T-helper 2 cell treated with Interferon-gamma antibody and Interleukin-4, amounts not matched to agents 100 ng/mL and 5 ng/mL, for 36 hours (primary cell): ENCODE results near the gene PPARA. TPM values are rescaled to one million over a fixed set of nuclear protein-coding genes. Genes with fewer than 3 reads are reported as not detected.

Experiments used
- intact Hi-C: fragments of 100-400 bp; cut with micrococcal nuclease; formaldehyde crosslinking; loops from one replicate; pipeline ENCODE4 v1.15.1; 2023
- total RNA-seq: library from RNA; stranded (reverse); gene quantifications from 2 replicates; pipeline ENCODE4 v1.2.3, GENCODE V29; 2022

The PPARA gene
- total RNA-seq, 1 donor from 2014 or later: 9.1 TPM

DNA sequence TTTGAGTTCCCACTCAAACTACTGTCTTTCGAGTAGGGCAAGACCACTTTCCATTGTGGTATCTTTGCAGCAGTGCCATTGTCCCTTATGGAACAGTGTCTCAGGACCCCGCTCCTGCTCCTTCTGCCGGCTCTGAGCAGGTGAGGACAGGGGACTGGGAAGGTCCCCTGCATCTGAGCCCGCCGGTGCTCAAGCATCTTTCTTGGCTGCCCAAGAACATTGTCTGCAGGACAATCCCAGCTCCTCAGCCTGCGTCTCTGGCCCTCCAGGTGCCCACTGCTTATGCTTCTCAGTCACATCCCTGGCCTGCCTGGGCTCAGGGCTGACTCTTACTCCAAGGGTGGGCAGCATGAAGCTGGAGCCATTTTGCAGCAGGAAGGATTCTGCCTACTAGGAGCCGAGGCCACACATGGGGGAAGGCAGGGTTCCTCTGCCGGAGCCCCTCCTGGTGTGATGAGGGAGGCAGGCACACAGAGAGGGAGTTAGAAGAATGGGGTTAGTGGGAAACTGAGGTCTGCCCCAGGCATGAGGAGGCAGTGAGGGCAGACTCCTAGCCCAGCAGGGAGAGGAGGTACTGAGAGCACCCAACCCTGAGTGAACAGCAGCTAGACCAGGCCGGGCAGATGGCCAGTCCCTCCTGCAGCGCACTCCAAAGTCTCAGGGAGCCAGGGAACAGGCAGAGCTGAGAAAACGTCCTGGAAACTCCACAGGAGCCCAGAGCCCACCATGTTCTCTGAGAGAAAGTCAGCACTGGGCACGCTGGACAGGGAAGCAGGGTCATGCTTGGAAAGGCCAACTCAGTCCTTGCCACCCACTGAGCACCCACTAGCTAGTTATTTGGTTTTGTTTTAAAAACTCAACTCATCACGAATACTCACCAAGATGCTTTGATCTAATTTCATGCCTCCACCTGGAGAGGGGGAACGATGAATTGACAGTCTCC, 7.5 kb upstream of the PPARA start:
- intact Hi-C loops: no loop called here

DNA sequence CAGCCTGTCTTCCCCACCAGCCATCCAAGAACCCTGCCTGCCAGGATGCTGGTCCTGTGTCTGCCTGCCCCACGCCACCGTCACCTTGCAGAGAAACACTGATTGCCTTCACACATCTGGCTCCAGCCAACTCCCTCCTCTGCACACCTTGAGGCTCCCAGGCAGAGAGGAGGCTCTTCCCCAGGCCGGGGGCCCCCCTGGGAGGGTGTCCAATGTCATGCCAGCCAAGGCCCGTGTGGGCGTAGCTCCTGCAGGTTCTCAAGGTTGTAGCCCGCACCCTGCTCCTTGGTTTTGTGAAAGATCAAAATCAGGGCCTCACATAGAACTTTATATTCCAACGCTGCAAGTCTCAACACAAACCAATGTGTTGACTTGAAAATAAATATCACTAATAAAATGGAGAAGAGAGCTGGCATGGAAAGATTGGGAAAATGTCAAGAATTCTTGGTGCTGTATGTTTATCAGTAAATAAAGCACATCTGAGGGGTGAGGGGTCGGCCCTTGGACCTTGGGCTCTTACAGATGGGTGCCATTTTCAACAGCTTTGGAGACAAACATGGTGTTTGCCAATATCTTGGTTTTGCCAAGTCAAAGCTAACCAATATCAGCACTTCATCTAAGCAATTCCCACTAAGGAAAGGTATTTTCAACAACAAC, 6.7 kb upstream of the PPARA start:
- intact Hi-C loops: no loop called here

DNA sequence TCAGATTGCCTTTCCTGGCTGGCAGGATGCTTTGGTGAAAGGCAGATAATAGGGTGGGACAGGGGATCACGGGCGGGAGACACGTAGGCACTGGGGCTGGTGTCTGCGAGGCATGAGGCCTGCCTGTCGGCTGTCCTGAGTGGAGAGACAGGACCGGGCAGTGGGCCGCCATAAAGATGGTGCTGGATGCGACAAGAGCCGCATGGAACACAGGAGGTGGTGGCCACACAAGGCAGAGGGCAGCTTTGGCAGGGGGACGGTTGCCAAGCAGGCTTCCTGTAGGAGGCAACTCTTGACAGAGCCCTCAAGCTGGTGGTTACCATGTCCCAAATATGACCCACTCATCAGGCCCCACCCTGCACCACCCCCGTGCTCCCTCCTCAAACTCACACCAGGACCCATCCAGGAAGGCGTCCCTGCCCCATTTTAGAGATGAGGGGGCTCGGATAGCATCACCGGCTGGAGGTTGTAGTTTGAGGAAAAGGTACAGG, 4.9 kb upstream of the PPARA start:
- intact Hi-C loops: no loop called here

DNA sequence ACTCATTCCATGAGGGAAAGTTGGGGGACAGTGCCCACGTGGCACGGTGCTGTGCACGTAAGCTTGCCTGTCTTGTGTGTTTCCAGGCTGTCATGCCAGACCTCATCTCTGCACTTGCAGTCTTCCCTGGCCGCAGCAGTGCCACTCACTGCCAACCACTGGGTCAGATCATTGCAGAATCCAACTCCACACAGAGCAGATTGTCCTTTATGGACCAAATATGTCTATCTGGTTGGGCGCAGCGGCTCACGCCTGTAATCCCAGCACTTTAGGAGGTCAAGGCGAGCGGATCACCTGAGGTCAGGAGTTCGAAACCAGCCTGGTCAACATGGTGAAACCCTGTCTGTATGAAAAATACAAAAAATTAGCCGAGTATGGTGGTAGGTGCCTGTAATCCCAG, 4.4 kb upstream of the PPARA start:
- intact Hi-C loops: no loop called here

DNA sequence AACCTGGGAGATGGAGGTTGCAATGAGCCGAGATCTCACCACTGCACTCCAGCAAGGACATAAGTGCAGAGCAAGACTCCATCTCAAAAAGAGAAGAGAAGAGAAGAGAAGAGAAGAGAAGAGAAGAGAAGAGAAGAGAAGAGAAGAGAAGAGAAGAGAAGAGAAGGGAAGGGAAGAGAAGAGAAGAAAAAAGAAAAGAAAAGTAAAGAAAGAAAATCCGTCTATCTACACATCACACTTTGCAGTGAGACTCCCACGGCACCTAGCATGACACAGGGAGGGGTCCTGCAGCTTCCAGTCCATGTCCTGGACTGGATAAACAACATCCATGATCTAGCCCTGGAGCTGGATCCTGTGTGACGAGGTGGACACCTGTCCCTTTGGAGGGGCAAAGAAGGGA, 4.0 kb upstream of the PPARA start:
- intact Hi-C loops: no loop called here

DNA sequence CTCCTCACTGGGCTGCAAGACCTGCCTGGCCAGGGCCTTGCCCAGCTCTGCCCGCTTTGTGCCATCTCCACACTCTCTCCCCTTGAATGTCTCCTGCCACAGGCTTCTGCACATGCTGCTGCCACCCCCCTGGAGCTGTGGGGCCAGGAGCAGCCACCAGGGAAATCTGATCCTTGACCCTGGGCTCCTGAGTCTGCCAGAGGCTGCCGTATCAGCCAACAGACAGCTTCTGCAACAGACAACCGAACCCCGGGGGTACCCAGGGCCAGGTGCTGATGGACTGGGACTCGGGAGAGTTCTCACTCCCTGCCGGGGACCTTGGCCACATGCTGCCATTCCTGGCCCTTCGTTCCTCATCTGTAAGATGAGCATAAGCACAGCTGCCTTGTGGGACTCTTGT, 3.3 kb upstream of the PPARA start:
- intact Hi-C loops: no loop called here

DNA sequence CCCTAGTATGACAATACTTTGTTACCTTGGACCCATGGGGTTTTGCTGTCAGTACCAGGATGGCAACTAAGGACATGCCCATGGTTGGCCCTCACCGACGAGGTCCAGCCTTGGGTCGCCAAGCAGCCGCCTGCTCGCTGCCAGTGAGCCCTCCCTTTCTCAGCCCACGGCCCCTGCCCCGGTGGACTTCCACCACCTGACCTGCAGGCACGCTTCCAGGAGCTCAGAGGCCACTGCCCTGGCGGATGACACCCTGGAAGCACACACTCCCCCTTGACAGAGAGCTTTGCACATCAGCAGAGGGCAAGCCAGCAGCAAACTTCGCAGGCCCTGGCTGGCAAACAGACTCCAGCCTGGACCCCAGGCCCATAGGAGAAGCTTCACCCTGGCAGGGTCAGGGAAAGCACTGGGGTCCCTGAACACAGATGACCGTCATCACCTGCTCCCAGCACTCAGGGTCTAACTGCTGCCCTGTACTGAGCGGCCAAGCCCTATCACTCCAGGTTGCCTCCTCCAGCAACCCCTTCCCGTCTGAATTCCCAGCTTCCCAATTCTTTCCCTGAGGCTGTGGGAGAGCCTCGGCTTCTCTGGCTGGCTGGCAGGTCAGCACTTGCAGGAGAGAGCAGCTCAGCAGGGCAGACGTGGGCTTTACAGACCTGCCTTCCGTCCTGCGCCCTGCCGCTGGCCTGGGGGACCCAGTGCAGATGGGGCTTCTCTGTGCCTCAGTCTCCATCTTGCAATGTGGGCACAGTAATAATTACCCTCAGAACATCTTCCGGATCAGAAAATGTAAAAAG, 2.7 kb upstream of the PPARA start:
- intact Hi-C loops: no loop called here

DNA sequence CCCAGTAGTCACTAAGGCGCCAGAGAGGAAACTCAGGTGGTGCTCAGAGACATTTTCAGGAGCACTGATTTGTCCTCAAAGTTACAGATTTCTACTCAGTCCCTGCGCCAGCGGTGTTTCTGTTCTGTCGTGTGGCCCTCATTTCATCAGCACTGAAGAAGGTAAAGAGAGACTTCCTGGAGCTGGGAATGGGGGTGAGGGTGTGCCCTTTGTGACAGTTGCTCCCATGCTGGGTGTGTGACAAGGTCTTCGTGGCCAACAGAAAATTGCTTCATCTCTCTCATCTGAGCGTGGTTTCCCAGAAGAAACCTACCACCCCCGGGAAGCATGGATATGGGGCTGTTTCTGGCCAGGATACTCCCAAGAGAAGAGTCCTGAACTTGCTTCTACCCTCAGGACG, 2.0 kb upstream of the PPARA start:
- intact Hi-C loops: no loop called here

DNA sequence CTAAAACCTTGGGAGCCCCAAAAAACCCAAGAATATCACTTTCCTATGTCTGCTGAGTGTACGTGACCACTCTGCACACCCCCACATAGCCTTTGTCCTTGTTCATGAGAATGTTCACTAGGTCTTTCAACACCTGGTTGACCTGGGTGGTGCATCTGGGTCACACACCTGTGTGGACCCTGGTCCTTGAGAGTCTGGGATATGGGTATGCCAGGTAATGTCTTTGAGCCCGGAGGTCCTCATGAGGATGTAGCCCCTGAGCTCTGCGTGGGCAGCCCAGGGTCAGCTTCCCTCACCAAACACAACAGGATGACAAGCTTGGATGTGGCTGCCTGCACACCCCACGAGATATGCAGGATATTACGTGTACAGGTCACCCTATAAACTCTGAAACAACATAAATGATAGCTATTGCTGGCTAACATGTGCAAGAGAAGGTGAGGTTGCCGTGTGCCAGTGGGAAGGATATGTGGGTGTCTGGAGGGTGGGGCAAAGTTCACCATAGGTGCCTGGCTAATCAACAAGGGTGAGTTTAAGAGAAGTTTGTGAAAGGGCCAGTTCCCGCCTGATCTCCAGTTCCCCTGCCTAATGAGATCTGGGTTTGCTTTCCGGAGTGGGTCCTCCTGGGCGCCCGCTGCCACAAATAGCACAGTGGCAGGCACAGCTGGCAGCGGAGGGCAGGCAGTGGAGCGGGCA, 1.4 kb upstream of the PPARA start:
- intact Hi-C loops: loop anchor here (1.0 kb wide), 1 partner anchor 147 kb away; the partner anchor contains the start of gene GTSE1

DNA sequence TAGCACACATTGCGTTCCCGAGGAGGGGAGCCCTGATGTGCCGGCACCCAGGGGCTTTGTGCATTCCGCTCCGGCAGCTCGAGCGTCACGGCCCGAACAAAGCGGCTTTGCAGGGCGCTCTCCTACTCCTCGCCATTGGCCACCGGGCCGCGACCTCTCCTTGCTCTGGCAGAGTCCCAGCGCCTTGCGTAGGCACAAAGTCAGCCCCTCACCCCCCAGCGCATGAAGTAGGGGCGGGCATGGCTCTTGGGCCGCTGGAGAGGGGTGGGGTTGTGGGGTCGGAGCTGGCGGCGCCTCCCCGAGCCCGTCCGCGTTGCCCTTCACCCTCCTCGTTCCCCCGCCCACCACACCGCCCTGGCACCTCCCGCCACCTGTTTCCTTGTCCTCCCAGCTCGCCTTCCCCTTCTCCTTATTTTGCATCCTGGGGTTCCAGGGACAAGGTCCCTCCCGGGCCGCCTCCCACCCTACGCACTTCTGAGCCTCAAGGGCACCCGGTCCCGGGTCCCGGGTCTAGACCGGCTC, 753 bp upstream of the PPARA start:
- intact Hi-C loops: loop anchor here (1.0 to 5.0 kb wide), 2 partner anchors 103 to 147 kb away; partner anchors contain the start of genes CDPF1 and GTSE1

DNA sequence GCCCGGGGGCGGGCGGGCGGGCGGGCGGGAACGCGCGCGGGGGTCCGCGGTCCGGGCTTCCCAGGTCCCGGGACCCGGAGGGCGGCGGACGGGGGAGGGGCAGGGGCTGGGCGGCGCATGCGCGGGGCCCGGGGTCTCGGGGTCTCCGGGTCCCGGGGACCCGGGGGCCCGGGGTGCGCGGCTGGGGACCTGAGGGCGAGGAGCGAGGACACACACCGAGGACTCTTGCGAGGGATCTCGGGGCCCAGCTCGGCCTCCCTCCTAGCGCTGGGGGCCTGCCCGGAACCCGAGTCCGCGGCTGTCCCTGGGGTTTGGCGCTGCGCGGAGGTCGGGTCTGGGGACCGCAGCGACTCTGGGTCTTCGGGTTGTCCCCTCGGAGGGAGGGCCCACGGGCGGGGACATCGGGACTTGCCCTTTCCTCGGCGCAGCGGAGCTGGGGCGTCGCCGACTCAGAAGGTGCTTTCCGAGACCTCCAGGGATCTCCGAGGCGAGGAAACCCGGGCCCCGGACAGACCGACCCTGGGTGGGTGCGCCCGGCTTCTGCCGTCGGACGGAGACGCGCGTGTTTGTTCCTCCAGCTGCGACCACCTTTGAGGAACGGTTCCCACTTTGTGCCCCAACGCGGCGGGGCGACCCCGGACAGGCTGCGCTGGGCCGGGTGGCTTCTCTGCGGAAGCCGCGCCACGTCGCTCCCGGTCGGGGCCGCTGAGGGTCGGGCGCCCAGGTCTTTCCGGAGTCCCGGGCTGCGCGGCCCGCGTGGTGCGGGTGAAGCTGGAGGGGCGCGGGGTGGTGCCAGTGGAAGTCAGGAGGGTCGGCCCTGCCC, 540 bp downstream of the PPARA start:
- intact Hi-C loops: loop anchor here (5.0 kb wide), 1 partner anchor 101 kb away; the partner anchor contains the start of gene CDPF1

DNA sequence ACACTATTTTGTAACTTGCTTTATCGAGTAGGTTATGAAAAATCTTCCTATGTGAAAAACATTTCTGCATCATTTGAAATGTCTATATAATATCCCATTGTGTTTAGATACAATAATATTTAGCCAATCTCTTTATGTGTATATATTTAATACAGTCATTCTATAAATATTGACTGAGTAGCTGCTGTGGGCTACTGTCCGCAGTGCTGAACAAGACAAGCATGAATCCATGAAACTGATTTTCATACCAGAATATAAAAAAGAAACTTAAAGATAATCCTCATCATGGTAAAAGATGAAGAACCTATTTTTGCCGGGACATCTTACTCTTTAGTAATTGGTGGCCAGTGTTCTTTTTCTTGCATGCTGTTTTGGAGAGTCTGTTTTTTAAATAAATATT, 3.6 kb downstream of the PPARA start:
- intact Hi-C loops: loop anchor here (5.0 kb wide), 1 partner anchor 98 kb away; the partner anchor contains the start of gene CDPF1

DNA sequence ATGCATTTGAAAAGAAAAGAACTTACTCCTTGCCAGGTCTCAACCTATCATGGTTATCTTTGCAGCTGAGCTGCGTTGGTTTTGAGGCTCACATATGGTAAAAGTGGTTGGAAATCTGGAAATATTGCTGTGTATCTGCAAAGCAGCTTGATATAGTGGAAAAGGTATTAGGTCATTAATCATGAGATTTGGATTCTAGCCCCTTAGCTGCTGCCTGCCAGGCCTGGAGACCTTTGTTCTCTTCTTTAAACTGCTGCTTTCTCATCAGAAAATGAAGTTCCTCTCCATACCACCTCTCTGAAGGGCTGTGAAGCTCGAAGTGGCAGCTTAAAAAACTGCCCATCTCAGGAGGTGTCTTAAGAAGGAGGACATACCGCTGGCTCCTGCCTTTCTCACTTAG, 5.7 kb downstream of the PPARA start:
- intact Hi-C loops: no loop called here

DNA sequence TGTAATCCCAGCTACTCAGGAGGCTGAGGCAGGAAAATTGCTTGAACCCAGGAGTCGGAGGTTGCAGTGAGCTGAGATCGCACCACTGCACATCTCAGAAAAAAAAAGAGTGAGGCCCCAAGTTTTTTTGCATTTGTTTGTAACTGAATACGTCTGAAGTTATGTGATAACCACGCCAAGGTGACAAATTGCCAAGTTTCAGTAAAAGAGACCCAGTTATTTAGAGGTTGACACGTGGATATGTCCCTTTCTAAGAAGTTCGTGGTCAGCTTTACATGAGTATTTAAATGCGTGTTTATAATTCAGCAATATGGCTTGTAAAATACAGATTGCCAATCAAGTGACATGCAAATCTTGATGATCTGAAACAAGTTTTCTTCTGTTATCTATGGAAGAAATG, 8.0 kb downstream of the PPARA start:
- intact Hi-C loops: no loop called here

DNA sequence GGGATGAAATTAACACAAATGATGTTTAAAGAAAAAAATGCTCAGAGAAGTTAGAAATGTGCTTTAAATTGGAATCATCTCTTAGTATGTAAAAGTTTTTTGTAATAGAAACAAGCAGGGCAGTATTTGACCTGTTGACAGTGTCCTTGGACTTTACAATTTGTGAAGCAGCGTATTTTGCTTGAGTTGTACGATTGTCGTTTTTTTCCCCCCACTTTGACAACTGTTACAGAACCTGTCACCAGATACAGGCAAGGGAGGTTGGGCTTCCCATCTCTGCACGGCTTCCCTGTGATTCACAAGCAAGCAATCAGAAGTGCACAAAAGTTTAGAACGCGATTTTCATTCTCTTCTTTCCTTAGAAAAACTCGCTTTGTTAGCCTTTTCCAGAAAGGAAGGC, 8.9 kb downstream of the PPARA start:
- intact Hi-C loops: no loop called here

DNA sequence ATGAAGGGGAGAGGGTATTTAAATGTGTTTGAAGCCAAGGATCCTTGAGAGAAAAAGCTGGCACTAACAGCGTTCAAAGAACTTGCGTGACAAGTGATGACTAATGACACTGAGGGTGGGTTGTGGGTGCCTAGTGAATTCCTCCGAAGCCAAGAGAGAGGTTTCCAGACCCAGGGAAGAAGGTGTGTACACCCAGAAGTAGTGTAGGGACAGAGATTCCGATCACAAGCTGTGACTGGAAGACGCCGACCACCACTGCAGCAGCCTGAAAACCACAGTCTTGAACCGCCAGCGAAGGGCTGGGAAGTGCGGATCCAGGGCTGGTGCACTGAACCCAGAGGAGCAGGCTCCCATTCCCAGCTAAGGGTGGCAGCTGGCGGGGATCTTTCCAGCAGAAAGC, 9.5 kb downstream of the PPARA start:
- intact Hi-C loops: no loop called here

DNA sequence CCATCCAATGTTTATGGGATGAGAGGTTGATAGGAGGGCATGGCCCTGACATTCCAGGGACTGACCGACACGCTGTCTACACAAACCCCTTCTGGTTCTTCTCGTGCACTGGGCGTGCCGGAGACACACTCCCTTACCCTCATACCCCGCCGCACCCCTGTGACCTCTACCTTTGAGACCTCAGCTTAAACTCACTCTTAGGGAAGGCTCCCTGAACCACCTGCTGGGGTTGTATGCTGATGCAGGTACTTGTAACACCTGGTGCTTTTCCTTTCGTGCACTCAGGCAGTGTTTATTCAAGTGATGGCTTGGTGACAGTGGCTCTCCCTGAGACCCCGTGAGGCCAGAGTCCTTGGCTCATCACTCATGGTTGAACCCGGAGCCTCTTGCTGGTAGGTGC, 12.0 kb downstream of the PPARA start:
- intact Hi-C loops: no loop called here

DNA sequence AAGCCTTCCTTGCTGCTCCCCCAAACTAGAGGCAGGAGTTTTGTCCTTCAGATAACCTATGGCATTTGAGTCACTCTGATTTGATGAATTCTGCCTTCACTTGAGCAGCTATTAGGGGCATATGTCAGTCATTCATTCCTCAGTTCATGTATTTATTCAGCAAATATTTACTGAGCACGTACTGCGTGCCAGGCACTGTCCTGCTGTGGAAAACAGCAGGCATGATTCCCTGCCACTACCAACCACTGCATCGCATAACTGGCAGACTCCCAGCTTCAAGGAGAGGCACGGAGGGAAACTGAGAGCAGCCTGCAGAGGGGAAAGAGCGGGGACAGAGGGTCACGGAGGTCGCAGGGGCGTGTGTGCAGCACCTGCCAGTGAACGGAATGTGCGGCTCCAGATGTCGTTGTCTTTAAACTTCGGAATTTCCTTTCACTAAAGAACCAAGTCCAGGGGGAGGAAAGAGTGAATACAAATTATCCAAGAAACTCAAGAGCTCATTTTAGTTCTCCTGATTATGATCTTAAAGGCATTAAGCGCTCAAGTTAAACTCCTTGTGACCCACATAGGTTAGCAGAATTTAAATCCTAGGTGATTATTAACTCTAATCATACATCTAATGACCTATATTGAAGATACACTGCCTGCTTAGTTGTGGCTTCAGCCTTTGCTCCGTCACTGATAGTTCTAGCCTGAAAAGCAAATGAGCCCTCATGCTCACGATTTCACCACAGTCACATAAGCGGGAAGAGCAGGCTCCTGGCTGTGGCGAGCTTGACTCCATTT, 12.6 kb downstream of the PPARA start:
- intact Hi-C loops: no loop called here

DNA sequence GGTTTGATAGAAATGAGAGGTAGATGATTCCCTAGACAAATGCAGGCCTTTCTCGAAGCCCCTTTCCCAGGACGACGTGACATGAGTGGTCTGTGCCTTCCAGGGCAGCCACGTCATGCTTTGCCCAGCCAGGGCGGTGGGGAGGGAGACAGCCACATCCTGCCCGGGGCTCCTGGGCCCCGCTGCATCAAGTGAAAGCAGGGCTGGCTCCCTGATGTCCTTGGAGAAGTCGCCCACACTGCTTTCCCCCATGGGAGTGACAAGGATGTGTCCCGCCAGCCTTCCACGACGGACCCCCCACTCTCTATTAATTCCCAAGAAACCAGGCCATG, 13.2 kb downstream of the PPARA start:
- intact Hi-C loops: no loop called here
